Stimulated activated CD4-positive, alpha-beta T cell treated with anti-CD3 and anti-CD28 coated beads, Interleukin-12 subunit alpha, Interleukin-12 subunit beta, amount 100 ng/mL, for 24 hours (primary cell): ENCODE measurements around the gene TNNC2.

Experiments
- DNase-seq, 2 experiments: peaks; one replicate each; pipeline ENCODE4 v3.0.0-alpha.2; 2020; ENCODE audit warnings: low read depth in 2 of 2

TNNC2 gene

GRCh38 chr20:45781391-45781931, 45.7 kb downstream of the TNNC2 start:
- DNase-seq: no peak

- no peak for DNase-seq
Observed at GRCh38 chr20:45780159-45780558, 47.0 kb downstream of the TNNC2 start.

DNA sequence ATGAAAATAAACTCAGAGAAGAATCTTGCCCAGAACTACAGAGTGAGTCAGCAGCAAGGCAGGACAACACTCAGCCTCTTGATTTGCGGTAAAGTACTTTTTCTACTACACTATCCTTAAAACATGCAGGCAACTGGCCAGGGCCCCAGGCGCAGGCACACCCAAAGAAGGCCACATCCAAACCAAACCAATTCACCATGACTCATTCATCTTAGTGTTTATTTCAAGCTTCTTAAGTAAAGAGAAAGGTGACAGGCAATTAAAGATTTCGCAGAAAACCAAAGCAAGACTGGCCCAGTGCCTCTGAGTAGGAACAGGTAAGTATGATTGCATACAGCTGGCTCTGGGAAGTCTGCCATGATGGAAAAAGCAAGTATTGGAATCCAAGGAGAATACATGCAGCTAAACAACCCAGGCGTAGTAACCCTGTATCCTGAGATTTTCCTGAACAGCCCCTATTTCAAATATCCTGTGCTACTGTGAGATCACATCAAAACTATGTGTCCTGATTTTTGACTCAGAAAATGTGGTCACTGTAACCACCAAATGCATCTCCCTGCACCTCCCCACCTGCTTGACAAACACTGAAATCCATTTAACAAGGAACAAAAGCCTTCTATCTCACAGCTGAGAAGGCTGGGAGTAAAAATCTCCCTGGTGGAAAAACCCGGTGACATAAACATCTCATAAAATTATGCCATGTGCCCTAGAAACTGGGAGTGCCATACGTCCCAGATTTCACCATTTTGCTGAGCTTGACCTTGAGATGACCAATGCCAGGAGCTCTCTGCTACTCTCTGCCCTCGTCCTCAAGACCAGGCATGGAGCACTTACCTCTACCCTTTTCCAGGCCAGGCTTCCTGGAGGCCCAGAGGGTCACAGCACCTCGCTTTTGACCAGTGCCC, 47.8 kb downstream of the TNNC2 start:
- no peak for DNase-seq

DNA sequence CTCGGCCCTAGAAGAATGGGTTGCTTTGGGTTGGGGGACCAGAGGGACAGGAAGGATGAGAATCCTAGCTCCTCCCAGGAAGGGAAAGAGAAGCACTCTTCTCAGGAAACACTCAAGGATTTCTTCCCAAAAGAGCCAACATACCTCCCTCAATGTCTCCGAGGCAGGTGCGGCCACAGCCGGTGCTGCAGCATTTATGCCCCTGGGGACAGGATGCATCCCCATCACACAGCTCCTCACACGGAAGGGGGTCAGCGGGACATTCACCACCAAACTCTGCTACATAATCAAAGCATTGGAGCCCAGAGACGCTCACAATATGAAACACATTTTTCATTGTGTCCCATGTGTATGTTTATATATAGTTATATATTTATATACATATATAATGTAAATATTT, 50.2 kb downstream of the TNNC2 start:
- no peak for DNase-seq

DNA sequence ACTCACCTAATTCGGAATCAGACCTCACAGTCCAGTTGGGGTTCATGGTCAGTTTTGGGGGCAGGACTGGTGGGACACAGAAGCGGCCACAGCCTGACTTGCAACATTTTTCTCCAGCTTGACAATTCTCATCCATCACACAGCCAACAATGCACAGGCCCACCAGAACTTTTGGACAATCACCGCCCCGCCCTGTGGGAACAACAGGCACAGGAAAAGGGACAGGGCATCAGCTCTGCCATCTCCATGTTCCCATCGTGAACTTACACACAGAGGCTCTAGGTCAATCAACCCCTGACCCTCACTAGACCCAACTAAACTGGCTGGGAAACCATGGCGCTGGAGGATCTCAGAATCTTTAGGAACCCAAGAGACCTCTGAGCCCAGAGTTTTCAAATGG, 51.7 kb downstream of the TNNC2 start:
- no peak for DNase-seq

GRCh38 chr20:45774945-45775344, 52.2 kb downstream of the TNNC2 start:
- DNase-seq: no peak
